H9 (cell line): ENCODE data around the gene HIVEP1. TPM values are rescaled to one million over a fixed set of nuclear protein-coding genes. Genes with fewer than 3 reads are reported as not detected.
A peak's percentile ranks its signal among the peaks of the same experiment; 100 is the strongest.

ENCODE experiments used
- DNase-seq: peaks from one replicate; pipeline ENCODE4 v3.0.0-alpha.2; 2017
- H2AFZ ChIP-seq: one replicate; pipeline ENCODE4 v1.6.1; 2013; ENCODE audit warnings: mild to moderate bottlenecking, low read length, control low read depth, moderate library complexity
- H2AK5ac ChIP-seq: 2 replicates; pipeline ENCODE4 v1.6.1; 2013; ENCODE audit warnings: low read length, control low read depth, mixed read lengths; ENCODE audit not compliant: insufficient read length
- H2BK120ac ChIP-seq: one replicate; pipeline ENCODE4 v1.6.1; 2013; ENCODE audit warnings: low read depth, mild to moderate bottlenecking, low read length, control low read depth, inconsistent platforms; ENCODE audit not compliant: poor library complexity, severe bottlenecking
- H2BK12ac ChIP-seq: 2 replicates; pipeline ENCODE4 v1.6.1; 2013; ENCODE audit warnings: low read length, control low read depth, mixed read lengths, low read depth; ENCODE audit not compliant: insufficient read length
- H2BK15ac ChIP-seq: 2 replicates; pipeline ENCODE4 v1.6.1; 2013; ENCODE audit warnings: low read depth, low read length, control low read depth
- H2BK20ac ChIP-seq: one replicate; pipeline ENCODE4 v1.6.1; 2013; ENCODE audit warnings: low read depth, mild to moderate bottlenecking, low read length, control low read depth, inconsistent platforms; ENCODE audit not compliant: poor library complexity, severe bottlenecking
- H2BK5ac ChIP-seq: 2 replicates; pipeline ENCODE4 v1.6.1; 2013; ENCODE audit warnings: low read length, control low read depth, mixed read lengths; ENCODE audit not compliant: insufficient read length
- H3K14ac ChIP-seq: 2 replicates; pipeline ENCODE4 v1.6.1; 2013; ENCODE audit warnings: low read length, control low read depth; ENCODE audit not compliant: insufficient read depth
- H3K18ac ChIP-seq: 2 replicates; pipeline ENCODE4 v1.6.1; 2013; ENCODE audit warnings: low read depth, mild to moderate bottlenecking, mixed read lengths, low read length, control low read depth; ENCODE audit not compliant: insufficient read length
- H3K23ac ChIP-seq: 2 replicates; pipeline ENCODE4 v1.6.1; 2013; ENCODE audit warnings: low read length, control low read depth, mixed read lengths, low read depth; ENCODE audit not compliant: insufficient read length
- H3K23me2 ChIP-seq: 2 replicates; pipeline ENCODE4 v1.6.1; 2013; ENCODE audit warnings: low read depth, mild to moderate bottlenecking, mixed read lengths, low read length, control low read depth; ENCODE audit not compliant: insufficient read length, poor library complexity, severe bottlenecking
- H3K27ac ChIP-seq: 2 replicates; pipeline ENCODE4 v1.5.1; 2013; ENCODE audit warnings: low read length, control low read depth, mixed read lengths, low read depth; ENCODE audit not compliant: insufficient read length
- H3K27me3 ChIP-seq: 2 replicates; pipeline ENCODE4 v1.6.1; 2013; ENCODE audit warnings: low read length, control low read depth, inconsistent platforms; ENCODE audit not compliant: insufficient read depth
- H3K4ac ChIP-seq: 2 replicates; pipeline ENCODE4 v1.6.1; 2013; ENCODE audit warnings: low read depth, mild to moderate bottlenecking, control low read depth, inconsistent platforms, low read length, moderate library complexity
- H3K4me1 ChIP-seq: 2 replicates; pipeline ENCODE4 v1.6.1; 2013; ENCODE audit warnings: low read length, control low read depth, inconsistent platforms; ENCODE audit not compliant: insufficient read depth
- H3K4me2 ChIP-seq: 2 replicates; pipeline ENCODE4 v1.6.1; 2013; ENCODE audit warnings: low read length, control low read depth, mixed read lengths; ENCODE audit not compliant: insufficient read length, insufficient read depth
- H3K56ac ChIP-seq: 2 replicates; pipeline ENCODE4 v1.6.1; 2013; ENCODE audit warnings: low read depth, mild to moderate bottlenecking, mixed read lengths, low read length, control low read depth; ENCODE audit not compliant: insufficient read length
- H3K79me1 ChIP-seq: 2 replicates; pipeline ENCODE4 v1.6.1; 2013; ENCODE audit warnings: low read depth, mild to moderate bottlenecking, moderate library complexity, low read length, control low read depth, inconsistent platforms; ENCODE audit not compliant: insufficient read depth, poor library complexity, severe bottlenecking
- H3K79me2 ChIP-seq: 2 replicates; pipeline ENCODE4 v1.6.1; 2013; ENCODE audit warnings: low read length, control low read depth, inconsistent platforms; ENCODE audit not compliant: insufficient read depth
- H3K9ac ChIP-seq: 2 replicates; pipeline ENCODE4 v1.6.1; 2013; ENCODE audit warnings: low read length, control low read depth, mixed read lengths; ENCODE audit not compliant: insufficient read length; ENCODE audit errors: extremely low read depth
- H3K9me3 ChIP-seq: one replicate; pipeline ENCODE4 v1.6.1; 2013; ENCODE audit warnings: low read depth, low read length, inconsistent platforms; ENCODE audit not compliant: control insufficient read depth
- H3T11ph ChIP-seq: one replicate; pipeline ENCODE4 v1.6.1; 2013; ENCODE audit warnings: mild to moderate bottlenecking, low read length, control low read depth, inconsistent platforms
- H4K20me1 ChIP-seq: one replicate; pipeline ENCODE4 v1.6.1; 2013; ENCODE audit not compliant: control insufficient read depth, insufficient read length, insufficient read depth
- H4K5ac ChIP-seq: 2 replicates; pipeline ENCODE4 v1.6.1; 2013; ENCODE audit warnings: low read depth, mild to moderate bottlenecking, mixed read lengths, low read length, control low read depth; ENCODE audit not compliant: insufficient read length
- H4K8ac ChIP-seq: replicated peaks from 2 replicates; pipeline ENCODE4 v1.6.1; 2013; ENCODE audit warnings: low read length, control low read depth, mixed read lengths, low read depth; ENCODE audit not compliant: insufficient read length
- H4K91ac ChIP-seq: 2 replicates; pipeline ENCODE4 v1.6.1; 2013; ENCODE audit warnings: low read depth, mild to moderate bottlenecking, moderate library complexity, mixed read lengths, low read length, control low read depth; ENCODE audit not compliant: insufficient read length
- H3K27ac Mint-ChIP-seq, 3 experiments: 2 replicates in 2 of 3; 3 replicates in 1 of 3; pipeline ENCODE4 v1.8.0; 2020 to 2021; ENCODE audit warnings: mixed read lengths in 3 of 3, mild to moderate bottlenecking in 1 of 3, moderate library complexity in 1 of 3
- H3K27me3 Mint-ChIP-seq: 2 replicates; pipeline ENCODE4 v1.8.0; 2021; ENCODE audit warnings: low read depth, mild to moderate bottlenecking, moderate library complexity, mixed read lengths
- H3K36me3 Mint-ChIP-seq, 3 experiments: 2 replicates in 2 of 3; 3 replicates in 1 of 3; pipeline ENCODE4 v1.8.0; 2020 to 2021; ENCODE audit warnings: low read depth in 3 of 3, mixed read lengths in 3 of 3; ENCODE audit not compliant: insufficient read depth in 1 of 3
- H3K4me1 Mint-ChIP-seq, 2 experiments: 2 replicates each; pipeline ENCODE4 v1.8.0; 2020; ENCODE audit warnings: mixed read lengths in 2 of 2
- H3K4me3 Mint-ChIP-seq, 2 experiments: 2 replicates in 1 of 2; 3 replicates in 1 of 2; pipeline ENCODE4 v1.8.0; 2020 to 2021; ENCODE audit warnings: mild to moderate bottlenecking in 2 of 2, mixed read lengths in 2 of 2, moderate library complexity in 1 of 2
- H3K9me3 Mint-ChIP-seq, 2 experiments: 2 replicates in 1 of 2; 3 replicates in 1 of 2; pipeline ENCODE4 v1.8.0; 2020; ENCODE audit warnings: mild to moderate bottlenecking in 2 of 2, mixed read lengths in 2 of 2, moderate library complexity in 1 of 2
- CTCF ChIP-seq: fragments of 200-600 bp; sonication (generic); conservative IDR thresholded peaks from 3 replicates; pipeline ENCODE4 v1.8.0; 2021; ENCODE audit warnings: antibody characterized with exemption, mild to moderate bottlenecking
- WGBS: extraction: QIAGEN DNeasy Blood & Tissue Kit; methylation state at CpG from one replicate; pipeline ENCODE4 v1.1.7; 2013; ENCODE audit warnings: missing lambda C conversion rate, low lambda C conversion rate, mixed read lengths; ENCODE audit not compliant: insufficient read length; ENCODE audit errors: extremely low coverage; 5-methylcytosine and 5-hydroxymethylcytosine counted together
- total RNA-seq: library from RNA; stranded (reverse); gene quantifications from 2 replicates; pipeline ENCODE4 v1.2.1, GENCODE V29; 2021

The HIVEP1 gene
- total RNA-seq, 1 experiment from 2014 or later = 44.2 TPM

GRCh38 chr6:12009876-12010634 is 2.1 kb upstream of the HIVEP1 start:
- no CpG with 5 or more reads among the region's 9 CpGs for WGBS
- H2BK20ac ChIP-seq = no peak overlapping the region
- Mint-ChIP-seq H3K4me1 (peaks cover 34 to 40% of the 10 kb centered on the region in 2 experiments), H3K36me3 (peaks cover 8 to 11% (median 10%) of the 10 kb centered on the region in 3 experiments), H3K4me3 (peak overlapping the region; percentile 83 to 93), H3K27ac (peak overlapping the region in 2 of 3 experiments; percentile 97 to 99; a peak in 6 of 7 replicates), H3K9me3 (peaks cover 5 to 7% of the 10 kb centered on the region in 2 experiments), H3K27me3 (no peaks in the 10 kb centered on the region)
- peak overlapping the region; percentile 12 for H3K9ac ChIP-seq
- H4K91ac ChIP-seq = no peak overlapping the region
- no peak overlapping the region for H2AFZ ChIP-seq
- no peak for DNase-seq
- H2BK120ac ChIP-seq = no peak overlapping the region
- peaks cover 13% of the 10 kb centered on the region for H3K23me2 ChIP-seq
- no peak for TF ChIP-seq CTCF
- H3K4ac ChIP-seq = no peak overlapping the region
- no peak overlapping the region for H3K23ac ChIP-seq
- H4K5ac ChIP-seq = no peak overlapping the region
- no peaks in the 10 kb centered on the region for H3K27me3 ChIP-seq
- no peak overlapping the region for H2AK5ac ChIP-seq
- no peak overlapping the region for H3K18ac ChIP-seq
- H3K4me1 ChIP-seq = no peaks in the 10 kb centered on the region; the same call in 1 of the 2 replicates
- H4K20me1 ChIP-seq = no peaks in the 10 kb centered on the region
- peak overlapping the region; percentile 50 for H3K27ac ChIP-seq
- no peaks in the 10 kb centered on the region for H3K9me3 ChIP-seq
- peak overlapping the region; percentile 81 for H3K4me2 ChIP-seq
- no peak overlapping the region for H2BK5ac ChIP-seq
- no peak overlapping the region for H3K56ac ChIP-seq
- H4K8ac ChIP-seq = no peak overlapping the region
- H2BK12ac ChIP-seq = no peak overlapping the region
- peaks cover 7% of the 10 kb centered on the region; the same call in 1 of the 2 replicates for H3K79me2 ChIP-seq
- no peak overlapping the region for H2BK15ac ChIP-seq
- H3K79me1 ChIP-seq = peaks cover 3% of the 10 kb centered on the region
- H3K14ac ChIP-seq = no peak overlapping the region
- H3T11ph ChIP-seq = no peak overlapping the region
